ENCODE results near the gene HNRNPR. TPM values are rescaled to one million over a fixed set of nuclear protein-coding genes. Genes with fewer than 3 reads are reported as not detected.

The HNRNPR gene
- total RNA-seq, 1 experiment from 2014 or later: 152 TPM

Other genes with a start within 250 kb of the HNRNPR start
- gene LUZP1, start 175.4 kb downstream of the HNRNPR start, total RNA-seq (2022): 30.1 and 37.2 TPM in 2 replicates
- 0.17 and 0.35 TPM in 2 replicates for gene HTR1D, start 126.8 kb downstream of the HNRNPR start, total RNA-seq (2022)
- 6.5 and 8.0 TPM in 2 replicates for gene ZNF436, start 25.6 kb upstream of the HNRNPR start, total RNA-seq (2022)
- 0.49 and 1.5 TPM in 2 replicates for gene TCEA3, start 80.5 kb upstream of the HNRNPR start, total RNA-seq (2022)
- gene ASAP3, start 139.9 kb upstream of the HNRNPR start, total RNA-seq (2022): 11.1 and 11.2 TPM in 2 replicates
- 0.32 and 0.89 TPM in 2 replicates for gene E2F2, start 186.9 kb upstream of the HNRNPR start, total RNA-seq (2022)
- 15.7 and 34.8 TPM in 2 replicates for gene ID3, start 215.2 kb upstream of the HNRNPR start, total RNA-seq (2022)

Measured in MCF 10A (cell line).